ENCODE results near the gene PPP5C. TPM values are rescaled to one million over a fixed set of nuclear protein-coding genes. Genes with fewer than 3 reads are reported as not detected.

PPP5C gene
- total RNA-seq, 2 experiments from 2014 or later: 105 to 118 TPM

- Histone ChIP-seq H3K36me3 (ENCODE audit: insufficient read depth, low read length) (peaks cover 26% of the 10 kb centered on the region), H3K9me2 (ENCODE audit: insufficient read depth, low read length) (no peaks in the 10 kb centered on the region), H3K4me3 (ENCODE audit: low read depth, low read length, poor library complexity, severe bottlenecking) (peak overlapping the region; percentile 100), H3K4me2 (ENCODE audit: low read length) (peak overlapping the region; percentile 95), H2AFZ (ENCODE audit: low read length) (no peak overlapping the region), H3K9me3 (ENCODE audit: low read length) (no peaks in the 10 kb centered on the region), H3K79me2 (ENCODE audit: insufficient read depth, low read depth, low read length) (peaks cover 57% of the 10 kb centered on the region), H4K20me1 (ENCODE audit: insufficient read depth, low read length) (0 out of 2 replicates have a peak, but pooled peaks cover 5% of the 10 kb centered on the region), H3K27ac (ENCODE audit: low read depth, low read length, poor library complexity, severe bottlenecking) (peak overlapping the region; percentile 75), H3K4me1 (ENCODE audit: insufficient read depth, low read length, poor library complexity, severe bottlenecking) (peaks cover 58% of the 10 kb centered on the region)
- intact Hi-C loops (cut with micrococcal nuclease; ENCODE audit: unreplicated experiment): loop anchor here (2.0 kb wide), 1 partner anchor 47 kb away; no protein-coding TSS in a partner anchor
- BruUV-seq (replicated peaks): no TSS peak
- no peak for DNase-seq (ENCODE audit: low spot score)
- CTCF ChIA-PET (ENCODE audit: unreplicated experiment): no interaction called here
- POLR2A ChIA-PET: interaction anchor here (0.6 to 1.4 kb wide), 3 partner anchors 22 to 380 kb away, joined by 3 to 4 read pairs (median 4); no protein-coding TSS in a partner anchor
- TF ChIP-seq, protein P1, sequence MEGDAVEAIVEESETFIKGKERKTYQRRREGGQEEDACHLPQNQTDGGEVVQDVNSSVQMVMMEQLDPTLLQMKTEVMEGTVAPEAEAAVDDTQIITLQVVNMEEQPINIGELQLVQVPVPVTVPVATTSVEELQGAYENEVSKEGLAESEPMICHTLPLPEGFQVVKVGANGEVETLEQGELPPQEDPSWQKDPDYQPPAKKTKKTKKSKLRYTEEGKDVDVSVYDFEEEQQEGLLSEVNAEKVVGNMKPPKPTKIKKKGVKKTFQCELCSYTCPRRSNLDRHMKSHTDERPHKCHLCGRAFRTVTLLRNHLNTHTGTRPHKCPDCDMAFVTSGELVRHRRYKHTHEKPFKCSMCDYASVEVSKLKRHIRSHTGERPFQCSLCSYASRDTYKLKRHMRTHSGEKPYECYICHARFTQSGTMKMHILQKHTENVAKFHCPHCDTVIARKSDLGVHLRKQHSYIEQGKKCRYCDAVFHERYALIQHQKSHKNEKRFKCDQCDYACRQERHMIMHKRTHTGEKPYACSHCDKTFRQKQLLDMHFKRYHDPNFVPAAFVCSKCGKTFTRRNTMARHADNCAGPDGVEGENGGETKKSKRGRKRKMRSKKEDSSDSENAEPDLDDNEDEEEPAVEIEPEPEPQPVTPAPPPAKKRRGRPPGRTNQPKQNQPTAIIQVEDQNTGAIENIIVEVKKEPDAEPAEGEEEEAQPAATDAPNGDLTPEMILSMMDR (conservative IDR thresholded peaks at IDR 0.05; ENCODE audit: low read length): no peak
- TF ChIP-seq EZH2phosphoT487 (IDR thresholded peaks at IDR 0.05; ENCODE audit: borderline replicate concordance, low read depth, low read length): no peak
Observed at GRCh38 chr19:46347985-46348384, 1.1 kb downstream of the PPP5C start.

DNA sequence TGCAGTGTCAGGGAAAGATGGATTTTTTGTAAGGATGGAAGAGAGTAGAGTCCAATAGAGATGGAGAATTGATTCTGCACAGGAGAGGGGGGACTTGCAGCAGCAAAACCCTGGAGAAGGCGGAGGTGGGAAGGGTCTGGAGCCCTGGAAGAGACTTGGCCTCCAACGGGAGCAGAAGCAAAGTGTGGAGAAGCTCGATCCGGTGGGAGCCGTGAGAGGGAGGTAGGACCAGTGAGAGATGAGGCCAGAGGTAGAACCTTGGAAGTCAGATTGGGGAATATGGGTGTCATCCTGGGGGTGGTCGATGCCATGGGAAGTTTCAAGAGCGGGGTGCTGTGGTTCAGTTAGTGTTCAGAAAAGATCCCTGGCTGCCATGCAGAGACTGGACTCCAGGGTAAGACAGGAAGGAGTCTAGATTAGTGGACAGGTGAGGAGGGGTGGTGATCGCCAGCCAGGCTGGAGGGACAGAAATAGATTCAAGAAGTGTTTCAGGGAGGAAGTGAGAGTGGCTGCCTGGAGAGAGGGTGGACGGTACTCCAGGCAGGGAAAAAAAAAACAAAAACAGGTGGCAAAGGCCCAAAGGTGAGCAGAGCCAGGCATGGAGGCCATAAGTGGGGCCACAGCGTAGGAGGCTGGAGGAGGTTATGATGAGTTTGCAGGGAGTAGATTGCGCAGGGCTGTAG is 2.6 kb downstream of the PPP5C start:
- Histone ChIP-seq H2AFZ (ENCODE audit: low read length) (no peak overlapping the region), H3K27ac (ENCODE audit: low read depth, low read length, poor library complexity, severe bottlenecking) (peak overlapping the region; percentile 90), H3K4me3 (ENCODE audit: low read depth, low read length, poor library complexity, severe bottlenecking) (peak overlapping the region; percentile 100), H3K36me3 (ENCODE audit: insufficient read depth, low read length) (peaks cover 39% of the 10 kb centered on the region), H3K79me2 (ENCODE audit: insufficient read depth, low read depth, low read length) (peaks cover 68% of the 10 kb centered on the region), H3K9me2 (ENCODE audit: insufficient read depth, low read length) (no peaks in the 10 kb centered on the region), H4K20me1 (ENCODE audit: insufficient read depth, low read length) (0 out of 2 replicates have a peak, but pooled peaks cover 5% of the 10 kb centered on the region), H3K4me2 (ENCODE audit: low read length) (peak overlapping the region; percentile 95), H3K4me1 (ENCODE audit: insufficient read depth, low read length, poor library complexity, severe bottlenecking) (peaks cover 61% of the 10 kb centered on the region), H3K9me3 (ENCODE audit: low read length) (no peaks in the 10 kb centered on the region)
- ChIA-PET CTCF (ENCODE audit: unreplicated experiment) (no interaction called here), POLR2A (interaction anchor here (0.6 kb wide), 2 partner anchors 31 to 56 kb away, joined by 3 read pairs; no protein-coding TSS in a partner anchor)
- intact Hi-C loops (cut with micrococcal nuclease; ENCODE audit: unreplicated experiment): no loop called here
- peak; percentile 57 for DNase-seq (ENCODE audit: low spot score)
- BruUV-seq (replicated peaks): no TSS peak
- TF ChIP-seq, protein P1 (conservative IDR thresholded peaks at IDR 0.05; ENCODE audit: low read length): no peak
- TF ChIP-seq EZH2phosphoT487 (IDR thresholded peaks at IDR 0.05; ENCODE audit: borderline replicate concordance, low read depth, low read length): no peak

Measured in OCI-LY7 (cell line).